ENCODE data around the gene RASD1.
A peak's percentile ranks its signal among the peaks of the same experiment; 100 is the strongest.
"Not testable (repeated sequence)": the region's sequence is repeated elsewhere in the genome, so short reads cannot be mapped to it uniquely, and the experiment has no call there.

RASD1 gene

DNA sequence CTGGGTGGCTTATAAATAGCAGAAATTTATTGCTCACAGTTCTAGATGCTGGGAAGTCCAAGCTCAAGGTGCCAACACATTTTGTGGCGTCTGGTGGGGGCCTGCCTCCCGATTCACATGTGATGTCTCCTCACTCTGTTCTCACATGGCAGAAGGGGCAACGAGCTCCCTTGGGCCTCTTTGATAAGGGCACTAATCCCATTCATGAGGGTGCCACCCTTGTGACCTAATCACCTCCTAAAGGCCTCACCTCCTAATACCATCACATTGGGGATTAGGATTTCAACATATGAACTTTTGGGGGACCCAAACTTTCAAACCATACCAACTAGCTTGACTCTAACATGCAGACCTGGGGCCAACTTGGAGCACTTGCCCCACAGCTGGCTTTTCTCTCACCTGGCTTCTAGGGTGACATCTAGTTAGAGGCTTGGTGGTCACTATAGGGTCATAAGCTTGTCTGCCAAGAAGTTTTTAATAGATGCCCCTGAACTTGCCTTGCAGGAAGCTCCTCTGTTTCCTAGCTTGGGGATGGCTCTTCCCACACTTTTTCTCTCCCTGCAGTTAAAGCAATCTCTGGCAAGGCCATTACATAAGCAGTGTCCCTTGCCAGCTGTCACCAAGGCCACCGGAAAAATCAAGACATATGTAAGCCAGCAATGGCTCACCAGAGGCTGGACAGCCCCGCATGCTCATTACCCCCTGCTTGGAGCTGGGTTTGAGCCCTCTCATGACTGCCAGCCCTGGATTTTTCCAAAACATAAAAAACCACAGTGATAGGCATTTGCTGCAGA, 27.8 kb downstream of the RASD1 start:
- DNase-seq = no peak

DNA sequence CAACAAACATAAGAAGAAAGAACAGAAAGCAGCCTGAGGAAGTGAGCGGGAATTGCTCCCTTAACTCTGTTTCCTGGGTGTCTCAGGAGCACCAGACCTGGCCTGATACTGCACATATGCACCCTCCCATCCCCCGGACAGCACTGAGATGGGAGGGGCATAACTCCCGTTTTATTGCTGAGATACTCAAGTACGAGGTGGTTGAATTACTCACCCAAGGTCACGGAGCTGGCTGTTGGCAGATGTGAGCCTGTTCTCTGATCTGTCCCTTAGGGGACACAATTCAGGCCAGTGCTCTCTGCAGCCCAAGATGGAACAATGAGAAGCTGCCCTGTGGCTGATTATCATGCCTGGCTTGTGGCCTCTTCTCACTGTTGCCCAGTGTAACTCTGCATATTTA, 28.5 kb downstream of the RASD1 start:
- no peak for DNase-seq

DNA sequence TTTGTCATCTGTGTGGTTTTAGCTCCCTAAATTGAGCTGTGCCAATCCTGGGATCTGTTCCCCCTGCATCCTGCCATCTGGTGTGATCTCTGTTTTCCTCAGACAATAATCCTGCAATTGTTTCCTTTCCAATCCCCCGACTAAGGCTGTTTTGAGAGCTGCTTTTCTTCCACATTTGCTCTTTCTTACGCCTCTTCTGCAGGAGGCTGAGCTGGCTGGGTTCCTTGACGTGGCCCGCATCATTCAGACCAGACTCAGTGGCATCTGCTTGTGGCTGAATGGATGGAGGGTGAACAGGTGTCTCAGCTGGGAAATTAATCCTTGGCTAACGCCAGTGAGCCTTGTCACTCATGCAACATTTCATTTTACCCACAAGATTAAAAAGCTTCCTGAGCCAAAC, 29.2 kb downstream of the RASD1 start:
- DNase-seq = no peak

DNA sequence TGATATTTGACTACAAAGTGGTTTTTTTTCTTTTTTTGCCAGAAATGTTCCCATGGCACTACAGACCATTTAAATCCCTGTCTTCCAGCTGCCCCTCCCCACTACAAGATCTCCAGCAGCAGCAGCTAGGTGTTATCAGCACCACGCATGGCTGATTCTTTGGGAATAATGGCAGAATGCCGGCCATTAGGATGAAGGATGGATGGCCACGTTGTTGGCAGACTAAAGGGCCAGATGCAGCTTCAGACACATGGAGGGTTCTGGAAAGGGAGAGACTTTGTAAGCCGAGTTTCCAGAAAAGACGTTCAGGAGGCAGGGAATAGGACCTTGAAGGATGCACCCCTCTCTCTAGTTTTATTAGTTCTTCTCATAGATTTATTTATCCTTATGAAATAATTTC, 29.7 kb downstream of the RASD1 start:
- no peak for DNase-seq

DNA sequence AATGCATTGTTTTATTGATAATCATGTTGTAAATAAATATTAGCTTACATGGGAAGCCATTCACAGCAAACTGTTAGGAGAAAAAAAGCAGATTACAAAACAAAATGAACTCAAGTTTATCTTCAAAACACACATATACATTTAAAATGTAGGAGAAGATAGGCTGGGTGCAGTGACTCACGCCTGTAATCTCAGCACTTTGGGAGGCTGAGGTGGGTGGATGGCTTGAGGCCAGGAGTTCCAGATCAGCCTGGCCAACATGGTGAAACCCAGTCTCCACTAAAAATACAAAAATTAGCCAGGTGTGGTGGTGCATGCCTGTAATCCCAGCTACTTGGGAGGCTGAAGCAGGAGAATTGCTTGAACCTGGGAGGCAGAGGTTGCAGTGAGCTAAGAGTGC, 30.3 kb downstream of the RASD1 start:
- DNase-seq = not testable (repeated sequence)

DNA sequence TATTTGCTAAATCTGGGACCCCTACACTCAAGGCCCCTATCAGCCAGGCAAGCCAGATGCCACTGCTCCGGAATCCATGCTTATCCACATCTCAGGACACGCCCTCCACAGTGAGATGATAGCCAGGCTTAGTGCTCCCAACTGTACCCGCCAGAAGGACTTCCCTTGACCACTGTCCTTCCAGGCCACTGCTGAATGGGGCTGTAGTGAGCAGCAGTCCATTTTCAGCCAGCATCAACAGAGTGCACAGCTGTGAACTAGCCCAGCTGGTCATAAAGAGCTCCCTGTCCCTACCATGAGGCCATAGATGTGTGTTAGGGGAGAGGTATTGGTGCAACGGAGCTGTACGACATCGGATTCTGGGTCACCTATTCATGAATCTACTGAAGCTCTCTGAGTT, 32.4 kb downstream of the RASD1 start:
- DNase-seq = no peak

DNA sequence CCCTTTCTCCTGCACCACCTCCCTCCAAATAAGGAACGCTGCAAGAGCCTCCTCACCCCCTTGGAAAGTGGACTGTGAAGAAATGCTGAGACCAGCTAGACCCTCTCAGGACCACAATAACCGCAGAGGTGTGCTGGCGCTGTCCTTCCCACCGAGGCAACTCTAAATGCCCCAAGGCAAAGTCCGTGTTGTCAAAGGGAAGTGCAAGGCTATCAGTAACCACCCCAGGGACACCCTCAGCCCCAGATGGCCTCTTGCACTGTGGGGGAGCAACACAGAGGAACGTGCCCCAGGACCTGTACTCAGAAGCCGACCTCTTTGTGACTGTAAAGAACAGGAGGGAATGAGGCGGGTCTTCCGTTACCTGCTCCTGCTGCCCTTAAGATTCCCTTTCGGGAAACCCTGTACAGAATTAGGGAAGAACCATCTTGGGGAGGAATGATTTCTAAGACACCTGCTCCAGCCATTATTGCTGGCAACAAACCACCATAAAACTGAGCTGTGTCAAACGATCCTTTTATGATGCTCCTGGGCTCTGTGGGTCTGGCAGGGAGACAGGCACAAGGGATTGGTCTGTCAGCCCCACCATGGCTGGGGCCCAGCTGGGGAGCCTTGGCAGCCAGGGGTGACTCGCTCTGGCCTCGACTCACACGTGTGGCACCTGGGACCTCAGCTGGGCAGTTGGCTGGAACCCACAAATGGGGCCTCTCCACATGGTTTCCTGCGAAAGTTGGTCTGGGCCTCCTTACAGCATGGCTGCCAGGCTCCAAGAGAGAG, 34.0 kb downstream of the RASD1 start:
- no peak for DNase-seq

DNA sequence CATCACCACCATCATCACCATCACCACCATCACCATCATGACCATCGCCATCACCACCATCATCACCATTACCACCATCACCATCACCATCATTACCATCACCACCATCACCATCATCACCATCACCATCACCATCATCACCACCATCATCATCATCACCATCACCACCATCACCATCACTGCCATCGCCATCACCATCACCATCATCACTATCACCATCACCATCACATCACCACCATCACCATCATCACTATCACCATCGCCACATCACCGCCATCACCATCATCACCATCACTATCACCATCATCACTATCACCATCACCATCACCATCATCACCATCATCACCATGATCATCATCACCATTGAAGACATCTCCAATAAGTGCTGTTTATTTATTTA, 36.2 kb downstream of the RASD1 start:
- no peak for DNase-seq

DNA sequence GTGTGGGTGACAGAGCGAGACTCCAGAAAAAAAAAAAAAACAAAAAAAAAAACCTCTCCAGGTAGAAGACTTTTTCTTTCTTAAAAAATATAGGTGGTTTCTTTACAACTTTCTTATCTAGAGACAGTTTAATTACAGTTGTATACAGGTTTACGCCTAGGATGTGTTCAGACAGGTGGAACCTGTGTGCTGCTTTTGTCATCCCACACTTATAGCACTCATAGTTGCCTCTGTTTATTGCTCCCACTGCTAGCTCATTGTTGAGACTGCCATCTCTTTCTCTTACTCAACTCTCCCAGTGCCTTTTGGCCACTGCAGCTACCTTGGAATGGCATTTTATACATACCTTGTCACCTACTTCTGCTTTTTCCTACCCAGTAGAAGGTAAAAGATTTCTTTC, 38.5 kb downstream of the RASD1 start:
- DNase-seq = no peak

DNA sequence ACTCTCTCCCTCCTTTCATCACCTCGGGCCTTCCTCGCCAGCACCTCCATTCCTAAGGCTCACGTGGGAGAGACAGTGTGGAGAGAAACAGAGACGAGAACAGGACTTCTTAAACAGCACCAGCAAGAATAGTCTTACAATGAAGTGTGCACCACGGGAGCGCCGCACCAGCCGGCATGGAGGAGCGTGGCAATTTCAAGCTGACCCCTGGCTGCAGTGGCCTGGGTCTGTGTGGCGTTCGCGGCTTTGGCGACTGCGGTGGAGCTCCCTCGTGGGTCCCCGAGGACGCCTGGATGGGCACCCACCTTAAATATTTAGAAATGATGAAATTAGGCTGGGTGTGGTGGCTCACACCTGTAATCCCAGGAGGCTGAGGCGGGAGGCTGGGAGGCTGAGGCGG, 39.9 kb downstream of the RASD1 start:
- no peak for DNase-seq

DNA sequence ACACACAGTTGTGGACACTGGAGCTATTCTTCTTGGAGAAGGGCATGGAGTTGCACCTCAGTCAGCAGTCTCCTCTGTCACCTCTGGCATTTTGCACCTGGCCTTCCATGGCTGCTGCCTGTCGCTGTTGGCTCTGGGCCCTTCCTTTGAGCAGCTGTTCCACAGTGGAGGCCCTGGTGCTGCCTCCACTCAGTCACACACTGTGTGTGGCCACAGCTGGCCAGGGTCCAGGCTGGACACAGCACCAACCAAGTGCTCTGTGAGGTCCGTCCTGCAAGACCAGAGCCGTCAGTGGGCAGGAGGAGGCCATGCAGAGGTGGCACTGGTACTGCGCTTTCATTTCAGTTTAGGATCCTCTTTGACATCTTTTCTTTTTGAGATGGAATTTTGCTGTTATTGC, 41.0 kb downstream of the RASD1 start:
- DNase-seq = no peak

DNA sequence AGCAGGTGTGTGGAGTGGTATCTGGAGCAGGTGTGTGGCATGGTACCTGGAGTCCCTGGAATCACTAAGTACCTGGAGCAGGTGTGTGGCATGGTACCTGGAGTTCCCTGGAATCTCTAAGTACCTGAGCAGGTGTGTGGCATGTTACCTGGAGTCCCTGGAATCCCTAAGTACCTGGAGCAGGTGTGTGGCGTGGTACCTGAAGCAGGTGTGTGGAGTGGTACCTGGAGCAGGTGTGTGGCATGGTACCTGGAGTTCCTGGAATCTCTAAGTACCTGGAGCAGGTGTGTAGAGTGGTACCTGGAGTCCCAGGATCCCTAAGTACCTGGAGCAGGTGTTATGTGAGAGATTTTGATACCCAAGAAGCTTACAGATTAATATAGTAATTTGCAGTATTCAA, 41.5 kb downstream of the RASD1 start:
- DNase-seq = not testable (repeated sequence)

DNA sequence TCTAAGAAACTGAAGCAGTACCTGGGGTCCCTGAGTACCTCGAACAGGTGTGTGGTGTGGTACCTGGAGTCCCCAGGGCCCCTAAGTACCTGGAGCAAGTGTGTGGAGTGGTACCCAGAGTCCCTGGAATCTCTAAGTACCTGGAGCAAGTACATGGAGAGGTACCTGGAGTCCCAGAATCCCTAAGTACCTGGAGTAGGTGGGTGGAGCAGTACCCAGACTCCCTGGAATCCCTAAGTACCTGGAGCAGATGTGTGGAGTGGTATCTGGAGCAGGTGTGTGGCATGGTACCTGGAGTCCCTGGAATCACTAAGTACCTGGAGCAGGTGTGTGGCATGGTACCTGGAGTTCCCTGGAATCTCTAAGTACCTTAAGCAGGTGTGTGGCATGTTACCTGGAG, 41.9 kb downstream of the RASD1 start:
- DNase-seq = no peak

DNA sequence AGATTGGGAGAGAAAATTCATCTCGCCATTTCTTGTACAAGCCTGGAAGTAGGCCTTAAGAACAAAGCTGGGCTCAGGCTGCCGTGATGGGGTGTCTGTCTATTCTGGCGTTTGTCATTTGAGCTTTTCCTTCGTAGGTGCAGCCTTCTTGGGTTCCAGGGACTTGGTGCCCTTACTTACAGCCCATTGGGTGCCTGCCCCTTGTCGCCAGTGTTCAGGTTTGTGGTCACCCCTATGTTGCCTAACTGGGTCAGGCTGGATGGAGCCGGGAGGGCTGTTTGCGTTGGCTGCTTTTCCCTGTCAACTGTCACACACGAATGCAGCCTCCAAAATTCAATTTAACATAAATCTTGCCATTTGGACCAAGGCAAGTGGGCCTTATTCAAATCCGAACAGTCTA, 43.1 kb downstream of the RASD1 start:
- no peak for DNase-seq

DNA sequence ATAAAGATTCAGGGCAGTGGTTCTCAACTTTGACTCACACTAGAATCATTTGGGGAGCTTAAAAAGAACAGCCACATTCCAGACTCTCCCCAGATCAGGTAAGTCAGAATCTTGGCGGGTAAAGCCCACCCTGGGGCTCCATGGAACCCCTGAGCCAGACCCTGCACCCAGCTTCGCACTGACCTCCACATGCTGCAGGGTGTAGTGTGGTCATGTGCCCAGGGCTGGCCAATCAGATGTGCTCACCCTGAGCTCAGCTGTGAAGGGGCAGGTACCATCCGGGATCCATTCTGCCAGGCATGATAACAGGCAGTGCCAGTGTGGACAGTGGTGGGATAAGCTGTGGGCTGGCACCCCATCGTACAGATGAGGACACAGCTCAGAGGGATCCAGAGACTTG, 47.5 kb downstream of the RASD1 start:
- no peak for DNase-seq

DNA sequence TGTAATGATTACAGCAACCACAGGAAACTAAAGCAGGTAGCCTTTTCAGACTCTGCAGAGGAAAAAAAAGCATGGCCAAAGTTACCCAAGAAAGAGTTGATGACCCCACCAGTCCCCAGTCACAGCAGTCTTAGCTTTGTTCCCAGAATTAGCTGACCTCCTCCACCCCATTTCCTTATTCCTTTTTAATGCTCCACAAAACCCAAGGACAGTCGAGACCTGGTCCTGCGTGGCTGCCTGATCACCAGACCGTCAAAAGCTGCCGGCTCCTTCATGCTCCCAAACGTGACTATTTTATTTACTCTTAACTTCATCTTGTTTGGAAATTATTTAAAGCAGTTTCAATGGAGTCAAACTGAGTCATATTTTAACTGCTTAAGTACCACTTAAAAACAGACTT, 48.1 kb downstream of the RASD1 start:
- no peak for DNase-seq

DNA sequence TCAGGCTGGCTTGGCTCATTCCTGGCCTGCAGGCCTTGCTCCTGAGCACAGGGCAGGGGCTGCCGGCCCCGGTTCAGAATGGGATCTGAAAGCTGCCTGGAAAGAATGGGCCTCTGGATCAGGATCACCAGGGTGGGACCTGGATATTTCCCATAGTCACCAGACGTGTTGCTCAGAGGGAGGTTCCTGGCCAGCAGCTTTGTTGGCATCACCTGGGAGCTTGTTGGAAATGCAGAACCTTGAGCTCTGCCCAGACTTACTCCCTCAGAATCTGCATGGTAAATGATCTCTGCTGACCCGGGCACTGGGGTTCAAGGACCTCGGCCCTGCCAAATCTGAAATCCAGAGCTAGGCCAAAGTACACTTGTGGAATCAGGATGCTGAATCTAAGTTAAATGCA, 48.9 kb downstream of the RASD1 start:
- DNase-seq = no peak

DNA sequence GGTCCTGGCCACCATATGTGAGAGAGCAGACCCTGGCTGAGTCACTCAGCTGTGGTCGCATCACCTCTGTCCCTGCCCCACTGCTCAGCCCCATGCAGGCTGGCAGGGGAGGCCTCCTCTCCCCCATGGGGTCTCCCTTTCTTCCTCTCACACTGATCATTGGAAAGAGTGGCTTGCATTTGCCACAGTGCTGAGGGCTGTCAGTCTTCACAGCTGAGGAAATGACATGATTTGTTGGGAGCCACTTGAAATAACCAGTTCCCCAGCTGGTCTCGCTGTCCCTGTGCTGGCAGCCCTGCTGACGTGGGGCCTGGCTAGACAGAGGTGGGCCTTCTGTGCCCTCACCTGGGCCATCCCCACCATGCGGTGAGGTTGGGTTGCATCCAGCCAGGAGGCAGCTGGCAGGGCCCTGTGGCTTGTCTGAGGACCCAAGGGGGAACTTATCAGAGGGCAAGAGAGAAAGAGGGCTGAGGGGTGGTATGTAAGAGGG, 49.5 kb downstream of the RASD1 start:
- no peak for DNase-seq

DNA sequence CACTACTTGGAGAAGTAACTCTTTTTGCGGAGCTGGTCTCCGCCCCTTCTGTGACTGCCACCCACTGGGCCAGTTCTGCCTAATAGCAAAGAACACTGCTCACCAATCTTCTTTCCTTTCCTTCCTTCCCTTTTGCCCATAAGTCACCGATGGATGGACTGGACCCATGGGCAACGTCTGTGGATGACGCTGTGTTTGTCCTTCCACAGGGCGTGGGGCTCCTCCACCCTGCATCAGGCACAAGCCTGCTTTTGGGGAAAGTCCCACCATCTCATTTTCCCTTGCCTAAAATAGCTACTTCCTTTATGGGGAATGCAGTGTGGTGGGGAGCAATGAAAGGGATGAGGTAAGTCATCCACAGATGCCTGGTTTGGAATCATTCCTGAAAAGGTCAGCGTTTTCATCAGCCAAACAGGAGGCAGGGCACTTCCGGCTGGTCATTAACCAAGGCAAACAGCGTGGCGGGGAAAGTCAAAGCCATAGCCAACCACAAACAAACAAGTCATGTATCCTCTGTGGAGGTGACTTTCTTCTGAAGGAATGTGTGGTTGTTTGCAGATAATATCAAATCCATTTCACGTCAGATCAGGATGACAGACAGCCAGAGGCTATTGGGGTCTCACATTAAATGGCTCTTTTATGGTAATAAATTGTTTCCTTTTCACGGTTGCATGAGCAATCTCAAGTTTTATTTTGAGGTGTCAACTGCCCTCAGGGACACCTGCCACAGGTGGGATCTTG, 50.1 kb downstream of the RASD1 start:
- DNase-seq = peak; percentile 77

DNA sequence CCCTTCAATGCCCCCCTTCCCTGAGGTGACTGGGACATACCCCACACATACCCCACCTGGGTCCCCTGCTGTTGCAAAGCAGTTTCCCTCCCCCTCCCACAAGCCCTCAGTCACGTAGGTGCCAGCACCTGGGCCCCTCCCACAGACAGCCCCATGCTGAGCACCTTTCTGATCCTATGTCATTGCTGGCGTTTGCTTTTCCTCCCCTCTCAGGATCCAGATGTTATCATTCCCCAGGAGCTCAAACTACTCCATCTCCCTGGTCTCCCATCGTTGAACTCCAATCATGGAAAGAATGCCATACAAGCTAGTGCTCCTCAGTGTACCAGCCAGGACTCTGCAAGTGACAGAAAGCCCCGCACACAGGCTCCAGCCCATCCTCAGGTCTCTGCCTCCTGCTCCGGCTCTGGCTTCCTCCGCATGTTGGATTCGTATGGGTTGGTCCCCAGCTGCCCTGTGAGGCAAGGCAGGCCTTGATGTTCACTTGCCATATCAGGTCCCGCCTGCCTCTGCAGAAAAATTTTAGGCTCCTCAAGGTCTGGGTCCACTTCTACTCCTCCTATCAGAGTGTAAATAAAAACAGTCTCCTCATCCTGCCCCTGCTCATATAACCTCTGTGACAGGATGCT, 50.8 kb downstream of the RASD1 start:
- no peak for DNase-seq

Data from fibroblast of skin of back (primary cell).